ENCODE results near the gene LRRN4. TPM values are rescaled to one million over a fixed set of nuclear protein-coding genes. Genes with fewer than 3 reads are reported as not detected.

LRRN4 gene
- not detected for total RNA-seq (ENCODE audit: unreplicated experiment)
- long read RNA-seq = 0 reads

DNA sequence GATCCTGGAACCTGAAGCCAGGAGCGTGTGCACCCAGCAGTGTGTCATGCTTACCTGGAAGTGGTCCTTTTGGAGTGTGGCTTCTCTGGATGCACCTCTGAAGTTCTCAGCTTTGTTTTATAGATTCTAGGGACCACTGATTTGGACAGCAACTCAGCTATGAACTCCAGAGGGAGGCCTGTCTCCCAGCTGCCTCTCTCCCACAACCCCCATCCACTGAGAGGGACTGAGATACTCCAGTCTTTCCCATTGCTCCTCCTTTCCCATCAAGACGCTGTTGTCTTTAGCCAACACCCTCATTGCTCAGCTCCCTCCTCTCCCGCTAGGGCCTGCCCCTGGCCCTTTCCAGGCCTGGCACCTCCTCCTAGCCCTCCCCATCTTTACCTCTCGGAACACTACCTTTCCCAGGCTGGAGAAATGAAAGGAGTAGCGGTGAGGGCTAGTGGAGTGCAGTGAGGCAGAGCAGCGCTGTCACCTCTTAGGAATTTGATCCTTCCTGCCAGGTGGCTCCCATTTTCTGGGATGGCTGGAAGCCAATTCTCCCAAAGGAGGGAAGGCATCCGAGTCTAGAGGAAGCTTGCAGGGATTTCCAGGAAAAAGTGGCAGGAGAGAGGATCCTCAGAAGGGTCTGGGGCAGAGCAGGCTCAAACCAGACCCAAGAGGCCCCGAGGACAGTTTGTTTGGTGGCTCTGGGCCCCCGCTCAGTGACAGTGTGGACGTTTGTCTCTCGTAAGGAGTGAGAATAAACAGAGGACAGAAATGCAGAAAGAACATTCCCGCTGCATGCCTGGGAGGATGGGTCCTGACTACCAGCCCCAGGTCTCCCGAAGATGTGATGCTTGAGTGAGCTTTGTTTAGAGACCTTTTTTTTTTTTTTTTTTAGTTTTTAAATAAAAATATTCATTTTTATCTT lies at the start of gene LRRN4:
Gene LRRN4, minus strand, starts transcription at position 285 of the 913 bp plus-strand sequence. CDS start 1,261 bp downstream, outside the sequence.
- TF ChIP-seq, protein P1, sequence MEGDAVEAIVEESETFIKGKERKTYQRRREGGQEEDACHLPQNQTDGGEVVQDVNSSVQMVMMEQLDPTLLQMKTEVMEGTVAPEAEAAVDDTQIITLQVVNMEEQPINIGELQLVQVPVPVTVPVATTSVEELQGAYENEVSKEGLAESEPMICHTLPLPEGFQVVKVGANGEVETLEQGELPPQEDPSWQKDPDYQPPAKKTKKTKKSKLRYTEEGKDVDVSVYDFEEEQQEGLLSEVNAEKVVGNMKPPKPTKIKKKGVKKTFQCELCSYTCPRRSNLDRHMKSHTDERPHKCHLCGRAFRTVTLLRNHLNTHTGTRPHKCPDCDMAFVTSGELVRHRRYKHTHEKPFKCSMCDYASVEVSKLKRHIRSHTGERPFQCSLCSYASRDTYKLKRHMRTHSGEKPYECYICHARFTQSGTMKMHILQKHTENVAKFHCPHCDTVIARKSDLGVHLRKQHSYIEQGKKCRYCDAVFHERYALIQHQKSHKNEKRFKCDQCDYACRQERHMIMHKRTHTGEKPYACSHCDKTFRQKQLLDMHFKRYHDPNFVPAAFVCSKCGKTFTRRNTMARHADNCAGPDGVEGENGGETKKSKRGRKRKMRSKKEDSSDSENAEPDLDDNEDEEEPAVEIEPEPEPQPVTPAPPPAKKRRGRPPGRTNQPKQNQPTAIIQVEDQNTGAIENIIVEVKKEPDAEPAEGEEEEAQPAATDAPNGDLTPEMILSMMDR (IDR thresholded peaks at IDR 0.05; ENCODE audit: partially characterized antibody, unreplicated experiment) = no peak
- H3K4me1 Mint-ChIP-seq (ENCODE audit: low read depth, unreplicated experiment) = no peaks in the 10 kb centered on the region
- no peak for DNase-seq
- peak within 1 kb of the TSS; percentile 75 for H3K4me3 Mint-ChIP-seq (ENCODE audit: unreplicated experiment)
- peaks cover 14% of the 10 kb centered on the region for H3K27me3 Mint-ChIP-seq (ENCODE audit: unreplicated experiment)
- H3K27ac Mint-ChIP-seq (ENCODE audit: unreplicated experiment) = no peak within 1 kb of the TSS
- H3K36me3 Mint-ChIP-seq (ENCODE audit: unreplicated experiment) = peaks cover 7% of the 10 kb centered on the region
- H3K9me3 Mint-ChIP-seq (ENCODE audit: unreplicated experiment) = no peaks in the 10 kb centered on the region

DNA sequence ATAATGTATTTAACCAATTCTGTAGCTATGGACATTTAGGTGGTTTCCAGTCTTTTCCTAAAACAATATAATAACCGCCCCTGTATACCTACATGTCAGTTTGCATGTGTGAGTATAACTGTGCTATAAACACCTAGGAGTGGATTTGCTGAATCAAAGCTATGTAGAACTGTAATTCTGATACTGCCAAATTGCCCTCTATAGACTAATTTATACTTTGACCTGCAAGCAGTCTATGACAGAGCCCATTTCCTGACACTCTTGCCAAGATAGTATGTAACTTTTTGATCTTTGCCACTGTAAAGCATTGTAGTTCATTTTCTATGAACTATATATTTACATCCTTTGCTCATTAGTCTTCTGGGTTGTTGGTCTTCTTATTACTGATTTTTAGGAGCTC lies 49.4 kb upstream of the LRRN4 start:
- peaks cover 2% of the 10 kb centered on the region for H3K27me3 Mint-ChIP-seq (ENCODE audit: unreplicated experiment)
- DNase-seq = no peak
- no peaks in the 10 kb centered on the region for H3K36me3 Mint-ChIP-seq (ENCODE audit: unreplicated experiment)
- H3K4me3 Mint-ChIP-seq (ENCODE audit: unreplicated experiment) = no peak overlapping the region
- no peaks in the 10 kb centered on the region for H3K9me3 Mint-ChIP-seq (ENCODE audit: unreplicated experiment)
- H3K4me1 Mint-ChIP-seq (ENCODE audit: low read depth, unreplicated experiment) = peaks cover 7% of the 10 kb centered on the region
- TF ChIP-seq, protein P1 (IDR thresholded peaks at IDR 0.05; ENCODE audit: partially characterized antibody, unreplicated experiment) = no peak
- no peak overlapping the region for H3K27ac Mint-ChIP-seq (ENCODE audit: unreplicated experiment)

DNA sequence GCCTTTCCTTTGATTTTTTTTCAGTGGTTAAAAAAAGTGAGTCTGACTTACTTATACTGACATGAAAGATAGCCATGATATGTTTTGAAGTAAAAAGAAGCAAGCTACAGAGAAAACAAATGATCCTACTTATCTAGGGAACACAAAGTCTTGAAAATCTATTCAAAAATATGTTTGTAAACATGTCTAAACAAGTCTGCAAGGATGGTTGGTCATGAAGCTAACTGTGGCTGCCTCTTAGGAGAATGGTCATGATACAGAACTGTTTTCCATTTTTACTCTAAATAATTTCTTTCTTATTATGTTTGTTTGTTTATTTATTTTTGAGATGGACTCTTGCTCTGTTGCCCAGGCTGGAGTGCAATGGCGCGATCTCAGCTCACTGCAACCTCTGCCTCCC lies 47.5 kb upstream of the LRRN4 start:
- Mint-ChIP-seq H3K9me3 (ENCODE audit: unreplicated experiment) (no peaks in the 10 kb centered on the region), H3K27ac (ENCODE audit: unreplicated experiment) (no peak overlapping the region), H3K4me1 (ENCODE audit: low read depth, unreplicated experiment) (peaks cover 7% of the 10 kb centered on the region), H3K4me3 (ENCODE audit: unreplicated experiment) (no peak overlapping the region), H3K36me3 (ENCODE audit: unreplicated experiment) (no peaks in the 10 kb centered on the region), H3K27me3 (ENCODE audit: unreplicated experiment) (peaks cover 2% of the 10 kb centered on the region)
- DNase-seq = no peak
- TF ChIP-seq, protein P1 (IDR thresholded peaks at IDR 0.05; ENCODE audit: partially characterized antibody, unreplicated experiment) = no peak

DNA sequence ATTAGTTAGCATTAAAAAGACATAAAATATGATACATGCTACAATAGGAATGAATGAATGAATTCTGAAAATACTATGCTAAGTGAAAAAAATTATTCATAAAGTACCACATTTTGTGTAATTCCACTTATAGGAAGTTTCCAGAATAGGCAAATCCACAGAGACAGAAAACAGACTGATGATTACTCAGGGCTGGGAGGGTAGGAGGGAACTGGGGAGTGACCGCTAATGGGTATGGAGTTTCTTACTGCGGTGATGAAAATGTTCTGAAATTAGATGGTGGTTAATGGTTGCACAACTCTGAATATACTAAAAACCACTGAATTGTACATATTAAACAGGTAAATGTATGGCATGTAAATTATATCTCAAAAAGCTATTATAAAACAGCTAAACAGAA lies 46.4 kb upstream of the LRRN4 start:
- Mint-ChIP-seq H3K4me1 (ENCODE audit: low read depth, unreplicated experiment) (peaks cover 7% of the 10 kb centered on the region), H3K27ac (ENCODE audit: unreplicated experiment) (no peak overlapping the region), H3K36me3 (ENCODE audit: unreplicated experiment) (no peaks in the 10 kb centered on the region), H3K4me3 (ENCODE audit: unreplicated experiment) (no peak overlapping the region), H3K9me3 (ENCODE audit: unreplicated experiment) (no peaks in the 10 kb centered on the region), H3K27me3 (ENCODE audit: unreplicated experiment) (no peaks in the 10 kb centered on the region)
- TF ChIP-seq, protein P1 (IDR thresholded peaks at IDR 0.05; ENCODE audit: partially characterized antibody, unreplicated experiment) = no peak
- no peak for DNase-seq

DNA sequence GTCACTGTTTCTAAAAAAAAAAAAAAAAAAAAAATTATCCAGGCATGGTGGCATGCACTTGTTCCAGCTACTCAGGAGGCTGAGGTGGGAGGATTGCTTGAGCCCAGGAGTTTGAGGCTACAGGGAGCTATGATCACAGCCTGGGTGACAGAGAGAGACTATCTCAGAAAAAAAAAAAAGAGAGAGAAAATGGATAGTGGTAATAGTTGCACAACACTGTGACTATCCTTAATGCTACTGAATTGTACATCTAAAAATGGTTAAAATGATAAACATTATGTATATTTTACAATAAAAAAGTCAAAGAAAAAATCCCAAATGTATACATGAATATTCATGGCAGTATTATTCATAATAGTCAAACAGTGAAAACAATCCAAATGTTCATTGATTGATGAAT lies 46.0 kb upstream of the LRRN4 start:
- peaks cover 4% of the 10 kb centered on the region for H3K4me1 Mint-ChIP-seq (ENCODE audit: low read depth, unreplicated experiment)
- H3K36me3 Mint-ChIP-seq (ENCODE audit: unreplicated experiment) = no peaks in the 10 kb centered on the region
- TF ChIP-seq, protein P1 (IDR thresholded peaks at IDR 0.05; ENCODE audit: partially characterized antibody, unreplicated experiment) = no peak
- no peaks in the 10 kb centered on the region for H3K9me3 Mint-ChIP-seq (ENCODE audit: unreplicated experiment)
- no peaks in the 10 kb centered on the region for H3K27me3 Mint-ChIP-seq (ENCODE audit: unreplicated experiment)
- DNase-seq = no peak
- H3K27ac Mint-ChIP-seq (ENCODE audit: unreplicated experiment) = no peak overlapping the region
- H3K4me3 Mint-ChIP-seq (ENCODE audit: unreplicated experiment) = no peak overlapping the region
